Endothelial cell (in vitro differentiated cells): ENCODE data around the gene LTBP4. TPM values are rescaled to one million over a fixed set of nuclear protein-coding genes. Genes with fewer than 3 reads are reported as not detected.

Experiments used
- DNase-seq: peaks from one replicate; pipeline ENCODE4 v3.0.0; 2021; ENCODE audit warnings: low spot score
- H3K27ac Mint-ChIP-seq: one replicate; pipeline ENCODE4 v1.8.0; 2021; ENCODE audit warnings: mixed read lengths, inconsistent platforms; ENCODE audit not compliant: unreplicated experiment
- H3K27me3 Mint-ChIP-seq: one replicate; pipeline ENCODE4 v1.8.0; 2021; ENCODE audit warnings: mild to moderate bottlenecking, moderate library complexity, mixed read lengths, inconsistent platforms; ENCODE audit not compliant: unreplicated experiment
- H3K36me3 Mint-ChIP-seq: one replicate; pipeline ENCODE4 v1.8.0; 2021; ENCODE audit warnings: mild to moderate bottlenecking, low read depth, mixed read lengths, inconsistent platforms; ENCODE audit not compliant: unreplicated experiment
- H3K4me1 Mint-ChIP-seq: one replicate; pipeline ENCODE4 v1.8.0; 2021; ENCODE audit warnings: mild to moderate bottlenecking, mixed read lengths, inconsistent platforms; ENCODE audit not compliant: unreplicated experiment
- H3K4me3 Mint-ChIP-seq: one replicate; pipeline ENCODE4 v1.8.0; 2021; ENCODE audit warnings: mild to moderate bottlenecking, mixed read lengths, inconsistent platforms; ENCODE audit not compliant: unreplicated experiment
- H3K9me3 Mint-ChIP-seq: one replicate; pipeline ENCODE4 v1.8.0; 2021; ENCODE audit warnings: mixed read lengths, inconsistent platforms; ENCODE audit not compliant: unreplicated experiment
- CTCF ChIP-seq: fragments of 200-600 bp; sonication (generic); IDR thresholded peaks from one replicate; pipeline ENCODE4 v1.5.0; 2021; ENCODE audit warnings: antibody characterized with exemption; ENCODE audit not compliant: unreplicated experiment
- total RNA-seq: library from RNA; stranded (reverse); fragmentation: NEBNext Ultra II Directional; extraction: Animal tissue kit (Norgen Biotek cat#: 25700); gene quantifications from one replicate; pipeline ENCODE4 v1.2.1, GENCODE V29; 2021; ENCODE audit not compliant: unreplicated experiment

The LTBP4 gene
- total RNA-seq, 1 donor from 2014 or later = 175 TPM

- no peak for DNase-seq
- Mint-ChIP-seq H3K27me3 (peaks cover 13% of the 10 kb centered on the region), H3K4me1 (peaks cover 3% of the 10 kb centered on the region), H3K9me3 (no peaks in the 10 kb centered on the region), H3K27ac (no peak overlapping the region), H3K4me3 (no peak overlapping the region), H3K36me3 (peaks cover 30% of the 10 kb centered on the region)
- TF ChIP-seq CTCF = no peak
These were observed 15.8 kb downstream of the LTBP4 start for GRCh38 chr19:40616941-40617340.

- DNase-seq = no peak
- H3K4me3 Mint-ChIP-seq = no peak overlapping the region
- peaks cover 5% of the 10 kb centered on the region for H3K27me3 Mint-ChIP-seq
- H3K4me1 Mint-ChIP-seq = peaks cover 3% of the 10 kb centered on the region
- peaks cover 30% of the 10 kb centered on the region for H3K36me3 Mint-ChIP-seq
- H3K27ac Mint-ChIP-seq = peak overlapping the region; percentile 48
- no peaks in the 10 kb centered on the region for H3K9me3 Mint-ChIP-seq
- TF ChIP-seq CTCF = no peak
These were observed 16.8 kb downstream of the LTBP4 start for GRCh38 chr19:40617961-40618360.

- Mint-ChIP-seq H3K9me3 (no peaks in the 10 kb centered on the region), H3K4me1 (peaks cover 6% of the 10 kb centered on the region), H3K27me3 (peaks cover 7% of the 10 kb centered on the region), H3K4me3 (peak overlapping the region; percentile 39), H3K27ac (no peak overlapping the region), H3K36me3 (peaks cover 35% of the 10 kb centered on the region)
- no peak for DNase-seq
- TF ChIP-seq CTCF = no peak
These were observed 18.4 kb downstream of the LTBP4 start for GRCh38 chr19:40619333-40620160.

GRCh38 chr19:40620161-40620485, 19.0 kb downstream of the LTBP4 start:
- peaks cover 34% of the 10 kb centered on the region for H3K36me3 Mint-ChIP-seq
- H3K27ac Mint-ChIP-seq = no peak overlapping the region
- H3K27me3 Mint-ChIP-seq = peaks cover 7% of the 10 kb centered on the region
- no peak for TF ChIP-seq CTCF
- no peak overlapping the region for H3K4me3 Mint-ChIP-seq
- no peaks in the 10 kb centered on the region for H3K9me3 Mint-ChIP-seq
- no peak for DNase-seq
- peaks cover 3% of the 10 kb centered on the region for H3K4me1 Mint-ChIP-seq

GRCh38 chr19:40621283-40621682, 20.1 kb downstream of the LTBP4 start:
- Mint-ChIP-seq H3K27me3 (peaks cover 7% of the 10 kb centered on the region), H3K4me1 (peaks cover 3% of the 10 kb centered on the region), H3K27ac (no peak overlapping the region), H3K36me3 (peaks cover 38% of the 10 kb centered on the region), H3K9me3 (no peaks in the 10 kb centered on the region), H3K4me3 (peak overlapping the region; percentile 67)
- DNase-seq = no peak
- no peak for TF ChIP-seq CTCF
